HepG2 (cell line): ENCODE results near the gene BLOC1S4. TPM values are rescaled to one million over a fixed set of nuclear protein-coding genes. Genes with fewer than 3 reads are reported as not detected.
A peak's percentile ranks its signal among the peaks of the same experiment; 100 is the strongest.

Experiments used
- ATAC-seq: fragments of 200-7000 bp; cut with Tn5 transposase; 3 replicates; pipeline ENCODE4 v1.9.1; 2020; ENCODE audit warnings: mild to moderate bottlenecking, moderate library complexity
- BruUV-seq: library from RNA; stranded (reverse); fragments of 400-500 nt; replicated peaks from 2 replicates; lab custom pipeline; 2021; lab: Mats Ljungman, UMichigan
- CTCF ChIA-PET: fragments of 300-600 bp; formaldehyde crosslinking; extraction: SDS; loops from one replicate; lab custom pipeline; 2021; ENCODE audit warnings: low total read pairs, inconsistent platforms, low intra/inter-chr PET ratio; lab: Yijun Ruan, JAX
- POLR2A ChIA-PET: fragments of 350-600 bp; sonication (Branson Sonifier 250); formaldehyde crosslinking; loops from one replicate; lab custom pipeline; 2020; ENCODE audit warnings: antibody characterized with exemption, inconsistent platforms; lab: Yijun Ruan, JAX
- DNase-seq: peaks from one replicate; pipeline ENCODE4 v3.0.0-alpha.2; 2015; ENCODE audit warnings: low spot score
- FAIRE-seq: peaks from 3 replicates; lab custom pipeline; 2011; peaks lifted over from hg19 to GRCh38; lab: Jason Lieb, UNC
- H2AFZ ChIP-seq: one replicate; pipeline ENCODE4 v1.6.1; 2011; ENCODE audit warnings: low read length, inconsistent platforms
- H3K27ac ChIP-seq: fragments of 300-600 bp; 3 replicates; pipeline ENCODE4 v1.8.0; 2011; ENCODE audit warnings: mixed run types, mild to moderate bottlenecking, mixed read lengths, low read length, inconsistent platforms; ENCODE audit not compliant: insufficient read depth; ENCODE audit errors: extremely low read length
- H3K27me3 ChIP-seq, 2 experiments: fragments of 200-600 bp in 1 of 2; 2 replicates in 1 of 2; 3 replicates in 1 of 2; pipeline versions ENCODE4 v1.6.0 to v1.8.0; 2011; ENCODE audit warnings: low read length in 2 of 2, mild to moderate bottlenecking in 2 of 2, moderate library complexity in 2 of 2, inconsistent platforms in 1 of 2; ENCODE audit not compliant: insufficient read depth in 2 of 2, control insufficient read depth in 1 of 2
- H3K36me3 ChIP-seq, 2 experiments: fragments of 200-600 bp in 1 of 2; replicated peaks in 1 of 2; 2 replicates in 1 of 2; 3 replicates in 1 of 2; pipeline versions ENCODE4 v1.5.1 to v1.8.0; 2011; ENCODE audit warnings: low read length in 2 of 2, inconsistent platforms in 1 of 2; ENCODE audit not compliant: insufficient read depth in 2 of 2, control insufficient read depth in 1 of 2
- H3K4me1 ChIP-seq: 2 replicates; pipeline ENCODE4 v1.5.1; 2012; ENCODE audit warnings: low read length, inconsistent platforms; ENCODE audit not compliant: insufficient read depth
- H3K4me2 ChIP-seq: 2 replicates; pipeline ENCODE4 v1.6.0; 2011; ENCODE audit warnings: low read depth, low read length, inconsistent platforms
- H3K4me3 ChIP-seq, 3 experiments: fragments of 200-600 bp in 1 of 3; sonication (generic), shearing (Covaris generic) in 1 of 3; replicated peaks in 1 of 3; 2 replicates each; pipeline ENCODE4 v1.5.1; 2011 to 2016; ENCODE audit warnings: low read length in 3 of 3, inconsistent platforms in 2 of 3, low read depth in 2 of 3, mild to moderate bottlenecking in 2 of 3, control low read depth in 1 of 3, mixed read lengths in 1 of 3; ENCODE audit not compliant: insufficient read depth in 1 of 3
- H3K79me2 ChIP-seq: one replicate; pipeline ENCODE4 v1.6.1; 2011; ENCODE audit warnings: low read length, inconsistent platforms; ENCODE audit not compliant: insufficient read depth
- H3K9ac ChIP-seq: 2 replicates; pipeline ENCODE4 v1.6.0; 2011; ENCODE audit warnings: mild to moderate bottlenecking, low read depth, low read length, inconsistent platforms; ENCODE audit not compliant: insufficient read depth
- H3K9me3 ChIP-seq: 2 replicates; pipeline ENCODE4 v1.5.1; 2012; ENCODE audit warnings: mild to moderate bottlenecking, low read length
- H4K20me1 ChIP-seq: 2 replicates; pipeline ENCODE4 v1.6.0; 2011; ENCODE audit warnings: inconsistent platforms, mild to moderate bottlenecking, low read length, moderate library complexity; ENCODE audit not compliant: insufficient read depth
- BORCS8-MEF2B ChIP-seq: sonication (generic); formaldehyde crosslinking; IDR thresholded peaks from 2 replicates; pipeline ENCODE4 v1.8.0; 2022; ENCODE audit warnings: mild to moderate bottlenecking, missing genetic modification reagents
- ERF ChIP-seq: IDR thresholded peaks from 2 replicates; pipeline ENCODE4 v1.6.1; 2018; ENCODE audit warnings: missing biosample characterization, missing genetic modification reagents
- HMG20B ChIP-seq: conservative IDR thresholded peaks from 2 replicates; pipeline ENCODE4 v1.6.1; 2016; ENCODE audit warnings: missing genetic modification reagents, missing compliant biosample characterization
- ZNF121 ChIP-seq: sonication (generic); formaldehyde crosslinking; IDR thresholded peaks from 2 replicates; pipeline ENCODE4 v1.5.0; 2020; ENCODE audit warnings: mild to moderate bottlenecking, missing genetic modification reagents
- ZNF143 ChIP-seq: sonication (generic); formaldehyde crosslinking; IDR thresholded peaks from 2 replicates; pipeline ENCODE4 v1.4.0; 2020; ENCODE audit warnings: missing genetic modification reagents
- ZNF224 ChIP-seq: sonication (generic); formaldehyde crosslinking; IDR thresholded peaks from 2 replicates; pipeline ENCODE4 v1.5.0; 2020; ENCODE audit warnings: mild to moderate bottlenecking, missing genetic modification reagents
- ZNF430 ChIP-seq: sonication (generic); formaldehyde crosslinking; IDR thresholded peaks from 2 replicates; pipeline ENCODE4 v1.9.0; 2021; ENCODE audit warnings: mild to moderate bottlenecking, missing genetic modification reagents
- ZNF550 ChIP-seq: sonication (generic); formaldehyde crosslinking; IDR thresholded peaks from 2 replicates; pipeline ENCODE4 v1.4.0; 2020; ENCODE audit warnings: mild to moderate bottlenecking, missing genetic modification reagents, borderline replicate concordance
- WGBS: methylation state at CpG from one replicate; pipeline ENCODE4 v1.1.6; 2017; ENCODE audit warnings: low lambda C conversion rate; 5-methylcytosine and 5-hydroxymethylcytosine counted together
- in situ Hi-C: cut with HindIII; loops from 2 replicates; pipeline ENCODE4 v1.10.0; 2017; ENCODE audit warnings: low pct_unique_long_range_greater_than_20kb; ENCODE audit not compliant: extremely low pct_ligation_motif_present
- intact Hi-C: fragments of 100-400 bp; cut with micrococcal nuclease; formaldehyde crosslinking; loops from one replicate; pipeline ENCODE4 v1.10.0; 2022; ENCODE audit not compliant: unreplicated experiment
- polyA plus RNA-seq, 8 experiments: library from polyadenylated mRNA; depleted of rRNA in 3 of 8; stranded (reverse) in 7 of 8; unstranded in 1 of 8; fragments of >200 nt; fragmentation: Illumina TruSeq in 4 of 8; extraction: Trizol in 4 of 8; gene quantifications; 2 replicates each; pipeline versions ENCODE4 v1.2.1 to v1.2.3, GENCODE V29; 2011 to 2016; ENCODE audit warnings: low read depth in 4 of 8, missing spikeins in 1 of 8, mixed read lengths in 1 of 8; ENCODE audit not compliant: insufficient read depth in 1 of 8
- total RNA-seq, 5 experiments: library from RNA; depleted of rRNA; stranded (reverse); fragments of >200 nt; fragmentation: Illumina TruSeq; extraction: Trizol; gene quantifications; 2 replicates each; pipeline ENCODE4 v1.2.3, GENCODE V29; 2016; ENCODE audit warnings: low read depth in 1 of 5
- TF ChIP-seq, protein P1 (sequence below): sonication (generic); formaldehyde crosslinking; IDR thresholded peaks from 2 replicates; pipeline ENCODE4 v1.5.0; 2020; ENCODE audit warnings: mild to moderate bottlenecking, missing genetic modification reagents, moderate library complexity

Gene BLOC1S4
- total and polyA plus RNA-seq, 2 of the 13 experiments (the other 11 are each of a cell fraction or from before 2014, with no cell fraction given) = 15.5 to 20.9 TPM

DNA sequence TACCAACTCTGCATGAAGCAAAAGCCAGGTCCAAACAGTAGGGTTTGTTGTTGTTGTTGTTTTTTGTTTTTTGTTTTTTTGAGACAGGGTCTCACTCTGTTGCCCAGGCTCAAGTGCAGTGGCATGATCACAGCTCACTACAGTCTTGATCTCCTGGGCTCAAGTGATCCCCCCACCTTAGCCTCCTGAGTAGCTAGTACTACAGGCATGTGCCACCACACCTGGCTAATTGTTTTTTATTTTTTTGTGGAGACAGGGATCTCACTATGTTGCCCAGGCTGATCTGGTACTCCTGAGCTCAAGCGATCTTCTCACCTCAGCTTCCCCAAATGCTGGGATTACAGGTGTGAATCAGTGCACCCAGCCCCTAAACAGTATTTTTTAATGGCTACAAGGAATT is 16.1 kb upstream of the BLOC1S4 start:
- CTCF ChIA-PET = interaction anchor here (1.1 kb wide), 1 partner anchor 153 kb away, joined by 3 read pairs; no protein-coding TSS in a partner anchor
- WGBS = 95% methylated on average over 1 of the region's 1 CpG
- no TSS peak for BruUV-seq
- Histone ChIP-seq H3K79me2 (peaks cover 36% of the 10 kb centered on the region), H3K27me3 (no peaks in the 10 kb centered on the region), H3K4me3 (no peak overlapping the region), H2AFZ (no peak overlapping the region), H3K9me3 (0 out of 2 replicates have a peak, but pooled peaks cover 4% of the 10 kb centered on the region), H3K4me2 (no peak overlapping the region), H3K4me1 (peaks cover 49% of the 10 kb centered on the region), H3K36me3 (peaks cover 7 to 20% of the 10 kb centered on the region in 2 experiments; a peak in 3 of 5 replicates), H3K27ac (no peak overlapping the region), H4K20me1 (peaks cover 10% of the 10 kb centered on the region; the same call in 1 of the 2 replicates), H3K9ac (no peak overlapping the region)
- POLR2A ChIA-PET = no interaction called here
- no peak for FAIRE-seq
- in situ Hi-C loops = no loop called here
- no peak for DNase-seq
- TF ChIP-seq, protein P1, sequence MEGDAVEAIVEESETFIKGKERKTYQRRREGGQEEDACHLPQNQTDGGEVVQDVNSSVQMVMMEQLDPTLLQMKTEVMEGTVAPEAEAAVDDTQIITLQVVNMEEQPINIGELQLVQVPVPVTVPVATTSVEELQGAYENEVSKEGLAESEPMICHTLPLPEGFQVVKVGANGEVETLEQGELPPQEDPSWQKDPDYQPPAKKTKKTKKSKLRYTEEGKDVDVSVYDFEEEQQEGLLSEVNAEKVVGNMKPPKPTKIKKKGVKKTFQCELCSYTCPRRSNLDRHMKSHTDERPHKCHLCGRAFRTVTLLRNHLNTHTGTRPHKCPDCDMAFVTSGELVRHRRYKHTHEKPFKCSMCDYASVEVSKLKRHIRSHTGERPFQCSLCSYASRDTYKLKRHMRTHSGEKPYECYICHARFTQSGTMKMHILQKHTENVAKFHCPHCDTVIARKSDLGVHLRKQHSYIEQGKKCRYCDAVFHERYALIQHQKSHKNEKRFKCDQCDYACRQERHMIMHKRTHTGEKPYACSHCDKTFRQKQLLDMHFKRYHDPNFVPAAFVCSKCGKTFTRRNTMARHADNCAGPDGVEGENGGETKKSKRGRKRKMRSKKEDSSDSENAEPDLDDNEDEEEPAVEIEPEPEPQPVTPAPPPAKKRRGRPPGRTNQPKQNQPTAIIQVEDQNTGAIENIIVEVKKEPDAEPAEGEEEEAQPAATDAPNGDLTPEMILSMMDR (CRISPR knock-in tag) = no peak
- TF ChIP-seq ZNF430 (no peak), ZNF224 (CRISPR knock-in tag) (no peak), ZNF143 (CRISPR knock-in tag) (no peak), HMG20B (CRISPR knock-in tag) (no peak), BORCS8-MEF2B (CRISPR knock-in tag) (no peak), ZNF550 (no peak), ERF (CRISPR knock-in tag) (no peak), ZNF121 (CRISPR knock-in tag) (peak; percentile 91)
- intact Hi-C loops = no loop called here
- ATAC-seq = no peak
